Stimulated activated naive CD8-positive, alpha-beta T cell treated with anti-CD3 and anti-CD28 coated beads, Interleukin-15, Interleukin-2, amounts not matched to agents 100 ng/mL and 50 ng/mL, for 24 hours (primary cell): ENCODE data around the gene CTSZ.
"Not testable (repeated sequence)": the region's sequence is repeated elsewhere in the genome, so short reads cannot be mapped to it uniquely, and the experiment has no call there.

Experiments used
- H3K27ac Mint-ChIP-seq: one replicate; pipeline ENCODE4 v1.8.0; 2021; ENCODE audit warnings: mild to moderate bottlenecking, mixed read lengths
- H3K27me3 Mint-ChIP-seq: one replicate; pipeline ENCODE4 v1.8.0; 2021; ENCODE audit warnings: mixed read lengths
- H3K36me3 Mint-ChIP-seq: one replicate; pipeline ENCODE4 v1.8.0; 2021; ENCODE audit warnings: low read depth, mixed read lengths
- H3K4me1 Mint-ChIP-seq: one replicate; pipeline ENCODE4 v1.8.0; 2021; ENCODE audit warnings: low read depth, mixed read lengths
- H3K4me3 Mint-ChIP-seq: one replicate; pipeline ENCODE4 v1.8.0; 2021; ENCODE audit warnings: mild to moderate bottlenecking, mixed read lengths
- H3K9me3 Mint-ChIP-seq: one replicate; pipeline ENCODE4 v1.8.0; 2021; ENCODE audit warnings: mixed read lengths

The CTSZ gene

GRCh38 chr20:59006864-59007664 lies at the start of gene CTSZ:
Gene CTSZ (minus strand): TSS chr20:59007254. CDS start chr20:59007128, 126 bp downstream.
- Mint-ChIP-seq H3K4me1 (peaks cover 40% of the 10 kb centered on the region), H3K27ac (peak within 1 kb of the TSS; percentile 75), H3K9me3 (no peaks in the 10 kb centered on the region), H3K27me3 (no peaks in the 10 kb centered on the region), H3K36me3 (peaks cover 5% of the 10 kb centered on the region), H3K4me3 (peak within 1 kb of the TSS; percentile 76)

- H3K27me3 Mint-ChIP-seq = peaks cover 23% of the 10 kb centered on the region
- H3K4me1 Mint-ChIP-seq = no peaks in the 10 kb centered on the region
- H3K27ac Mint-ChIP-seq = no peak overlapping the region
- no peaks in the 10 kb centered on the region for H3K36me3 Mint-ChIP-seq
- H3K4me3 Mint-ChIP-seq = no peak overlapping the region
- no peaks in the 10 kb centered on the region for H3K9me3 Mint-ChIP-seq
These were observed 48.2 kb upstream of the CTSZ start for GRCh38 chr20:59055302-59055701.

- peaks cover 16% of the 10 kb centered on the region for H3K4me1 Mint-ChIP-seq
- H3K9me3 Mint-ChIP-seq = no peaks in the 10 kb centered on the region
- no peak overlapping the region for H3K4me3 Mint-ChIP-seq
- no peak overlapping the region for H3K27ac Mint-ChIP-seq
- peaks cover 26% of the 10 kb centered on the region for H3K27me3 Mint-ChIP-seq
- no peaks in the 10 kb centered on the region for H3K36me3 Mint-ChIP-seq
These were observed 44.7 kb upstream of the CTSZ start for GRCh38 chr20:59051666-59052185.

- Mint-ChIP-seq H3K36me3 (no peaks in the 10 kb centered on the region), H3K9me3 (no peaks in the 10 kb centered on the region), H3K27me3 (peaks cover 22% of the 10 kb centered on the region)
These were observed 43.4 kb upstream of the CTSZ start for GRCh38 chr20:59050437-59050836.

GRCh38 chr20:59048681-59049030 lies 41.6 kb upstream of the CTSZ start:
- no peak overlapping the region for H3K4me3 Mint-ChIP-seq
- H3K27me3 Mint-ChIP-seq = peaks cover 22% of the 10 kb centered on the region
- peaks cover 34% of the 10 kb centered on the region for H3K4me1 Mint-ChIP-seq
- H3K27ac Mint-ChIP-seq = no peak overlapping the region
- no peaks in the 10 kb centered on the region for H3K36me3 Mint-ChIP-seq
- no peaks in the 10 kb centered on the region for H3K9me3 Mint-ChIP-seq

More at GRCh38 chr20:59050437-59050836, 43.4 kb upstream of the CTSZ start:
- peaks cover 22% of the 10 kb centered on the region for H3K4me1 Mint-ChIP-seq
- H3K4me3 Mint-ChIP-seq = no peak overlapping the region
- H3K27ac Mint-ChIP-seq = no peak overlapping the region

- Mint-ChIP-seq H3K4me1 (peaks cover 40% of the 10 kb centered on the region), H3K27me3 (peaks cover 17% of the 10 kb centered on the region), H3K36me3 (no peaks in the 10 kb centered on the region), H3K27ac (peak overlapping the region; percentile 64), H3K4me3 (no peak overlapping the region), H3K9me3 (no peaks in the 10 kb centered on the region)
These were observed 41.1 kb upstream of the CTSZ start for GRCh38 chr20:59047938-59048680.

GRCh38 chr20:59046862-59047261 lies 39.8 kb upstream of the CTSZ start:
- Mint-ChIP-seq H3K4me1 (peaks cover 42% of the 10 kb centered on the region), H3K9me3 (no peaks in the 10 kb centered on the region), H3K27me3 (peaks cover 12% of the 10 kb centered on the region), H3K27ac (peak overlapping the region; percentile 47), H3K36me3 (no peaks in the 10 kb centered on the region), H3K4me3 (no peak overlapping the region)

- no peaks in the 10 kb centered on the region for H3K9me3 Mint-ChIP-seq
- no peak overlapping the region for H3K27ac Mint-ChIP-seq
- H3K27me3 Mint-ChIP-seq = peaks cover 3% of the 10 kb centered on the region
- no peak overlapping the region for H3K4me3 Mint-ChIP-seq
- H3K36me3 Mint-ChIP-seq = peaks cover 16% of the 10 kb centered on the region
- peaks cover 62% of the 10 kb centered on the region for H3K4me1 Mint-ChIP-seq
These were observed 37.7 kb upstream of the CTSZ start for GRCh38 chr20:59044796-59045195.

GRCh38 chr20:59044295-59044694 lies 37.2 kb upstream of the CTSZ start:
- Mint-ChIP-seq H3K27me3 (peaks cover 1% of the 10 kb centered on the region), H3K9me3 (no peaks in the 10 kb centered on the region), H3K4me1 (peaks cover 67% of the 10 kb centered on the region), H3K27ac (peak overlapping the region; percentile 69), H3K4me3 (no peak overlapping the region), H3K36me3 (peaks cover 21% of the 10 kb centered on the region)

GRCh38 chr20:59043698-59044097 lies 36.6 kb upstream of the CTSZ start:
- H3K4me3 Mint-ChIP-seq = peak overlapping the region; percentile 75
- peaks cover 72% of the 10 kb centered on the region for H3K4me1 Mint-ChIP-seq
- peak overlapping the region; percentile 69 for H3K27ac Mint-ChIP-seq
- no peaks in the 10 kb centered on the region for H3K9me3 Mint-ChIP-seq
- peaks cover 26% of the 10 kb centered on the region for H3K36me3 Mint-ChIP-seq
- no peaks in the 10 kb centered on the region for H3K27me3 Mint-ChIP-seq

- peaks cover 71% of the 10 kb centered on the region for H3K4me1 Mint-ChIP-seq
- H3K27me3 Mint-ChIP-seq = no peaks in the 10 kb centered on the region
- H3K4me3 Mint-ChIP-seq = peak overlapping the region; percentile 95
- H3K36me3 Mint-ChIP-seq = peaks cover 33% of the 10 kb centered on the region
- no peaks in the 10 kb centered on the region for H3K9me3 Mint-ChIP-seq
- H3K27ac Mint-ChIP-seq = peak overlapping the region; percentile 94
These were observed 36.0 kb upstream of the CTSZ start for GRCh38 chr20:59042796-59043631.

- H3K9me3 Mint-ChIP-seq = no peaks in the 10 kb centered on the region
- no peaks in the 10 kb centered on the region for H3K27me3 Mint-ChIP-seq
- peak within 1 kb of the TSS; percentile 95 for H3K4me3 Mint-ChIP-seq
- H3K4me1 Mint-ChIP-seq = peaks cover 72% of the 10 kb centered on the region
- peaks cover 40% of the 10 kb centered on the region for H3K36me3 Mint-ChIP-seq
- peak within 1 kb of the TSS; percentile 94 for H3K27ac Mint-ChIP-seq
These were observed 35.2 kb upstream of the CTSZ start, which contains the start of gene PRELID3B for GRCh38 chr20:59042151-59042795. Gene PRELID3B (minus strand): TSS chr20:59042786. CDS start chr20:59042730, 56 bp downstream.

- Mint-ChIP-seq H3K4me1 (peaks cover 74% of the 10 kb centered on the region), H3K4me3 (peak overlapping the region; percentile 95), H3K36me3 (peaks cover 48% of the 10 kb centered on the region), H3K27ac (peak overlapping the region; percentile 85)
- not testable (repeated sequence) for H3K27me3 Mint-ChIP-seq, H3K9me3 Mint-ChIP-seq
These were observed 34.4 kb upstream of the CTSZ start for GRCh38 chr20:59041487-59041886.

GRCh38 chr20:59040667-59041066 lies 33.6 kb upstream of the CTSZ start:
- peak overlapping the region; percentile 95 for H3K4me3 Mint-ChIP-seq
- H3K27ac Mint-ChIP-seq = peak overlapping the region; percentile 85
- H3K27me3 Mint-ChIP-seq = no peaks in the 10 kb centered on the region
- H3K36me3 Mint-ChIP-seq = peaks cover 57% of the 10 kb centered on the region
- H3K4me1 Mint-ChIP-seq = peaks cover 77% of the 10 kb centered on the region
- H3K9me3 Mint-ChIP-seq = no peaks in the 10 kb centered on the region
